Occipital lobe (tissue), 2 donors: ENCODE measurements around the gene NAP1L4. TPM values are rescaled to one million over a fixed set of nuclear protein-coding genes. Genes with fewer than 3 reads are reported as not detected.

Source experiments
- DNase-seq: peaks from one replicate; lab custom pipeline; 2025; lab: John Stamatoyannopoulos, UW
- total RNA-seq: library from RNA; depleted of rRNA; stranded (reverse); fragments of >200 nt; gene quantifications from one replicate; pipeline ENCODE4 v1.2.3, GENCODE V29; 2014

Gene NAP1L4
- total RNA-seq, 1 donor from 2014 or later: 207 TPM

GRCh38 chr11:2995893-2996554 is 3.9 kb upstream of the NAP1L4 start:
- no peak for DNase-seq

GRCh38 chr11:2995031-2995561 is 3.0 kb upstream of the NAP1L4 start:
- DNase-seq: no peak

GRCh38 chr11:2994336-2994730 is 2.2 kb upstream of the NAP1L4 start:
- no peak for DNase-seq

- no peak for DNase-seq
Measured at GRCh38 chr11:2992997-2993325, 832 bp upstream of the NAP1L4 start.

- no peak for DNase-seq
Measured at GRCh38 chr11:2991452-2992233, 486 bp downstream of the NAP1L4 start.

- DNase-seq: no peak
Measured at GRCh38 chr11:2990617-2991451, 1.3 kb downstream of the NAP1L4 start.

- no peak for DNase-seq
Measured at GRCh38 chr11:2989551-2989950, 2.6 kb downstream of the NAP1L4 start.

GRCh38 chr11:2989006-2989405 is 3.1 kb downstream of the NAP1L4 start:
- no peak for DNase-seq

GRCh38 chr11:2987881-2988861 is 4.0 kb downstream of the NAP1L4 start:
- DNase-seq: no peak

- DNase-seq: no peak
Measured at GRCh38 chr11:2983908-2984307, 8.2 kb downstream of the NAP1L4 start.

GRCh38 chr11:2982214-2982613 is 9.9 kb downstream of the NAP1L4 start:
- DNase-seq: no peak

- no peak for DNase-seq
Measured at GRCh38 chr11:2981130-2981529, 11.0 kb downstream of the NAP1L4 start.

GRCh38 chr11:2980168-2980840 is 11.8 kb downstream of the NAP1L4 start:
- DNase-seq: no peak

GRCh38 chr11:2977113-2977512 is 15.0 kb downstream of the NAP1L4 start:
- DNase-seq: no peak

- no peak for DNase-seq
Measured at GRCh38 chr11:2976294-2977063, 15.7 kb downstream of the NAP1L4 start.

- DNase-seq: no peak
Measured at GRCh38 chr11:2975594-2975993, 16.5 kb downstream of the NAP1L4 start.

- no peak for DNase-seq
Measured at GRCh38 chr11:2974272-2974671, 17.9 kb downstream of the NAP1L4 start.

- no peak for DNase-seq
Measured at GRCh38 chr11:2968341-2968900, 23.7 kb downstream of the NAP1L4 start.

GRCh38 chr11:2964782-2965181 is 27.3 kb downstream of the NAP1L4 start:
- DNase-seq: no peak
